ACC112 (cell line): ENCODE results near the gene BMAL1.

ENCODE experiments used
- H2AFZ ChIP-seq: fragments of 200-600 bp; sonication (generic); one replicate; pipeline ENCODE4 v1.6.0; 2017; ENCODE audit warnings: antibody characterized with exemption, low read length; ENCODE audit not compliant: unreplicated experiment
- H3K27ac ChIP-seq: fragments of 200-600 bp; sonication (generic); 2 replicates; pipeline ENCODE4 v1.5.1; 2014; ENCODE audit warnings: low read depth, mild to moderate bottlenecking, antibody characterized with exemption, low read length, moderate library complexity
- H3K27me3 ChIP-seq: fragments of 200-600 bp; sonication (generic); 2 replicates; pipeline ENCODE4 v1.6.1; 2014; ENCODE audit warnings: mild to moderate bottlenecking, antibody characterized with exemption, low read length, moderate library complexity, mixed read lengths; ENCODE audit not compliant: insufficient read depth
- H3K36me3 ChIP-seq: fragments of 200-600 bp; sonication (generic); 2 replicates; pipeline ENCODE4 v1.6.1; 2016; ENCODE audit warnings: mild to moderate bottlenecking, antibody characterized with exemption, low read length, moderate library complexity, mixed read lengths; ENCODE audit not compliant: insufficient read depth
- H3K4me1 ChIP-seq: fragments of 200-600 bp; sonication (generic); one replicate; pipeline ENCODE4 v1.6.1; 2016; ENCODE audit warnings: low read length, mixed read lengths; ENCODE audit not compliant: insufficient read depth, unreplicated experiment, control insufficient read depth
- H3K4me3 ChIP-seq: fragments of 200-600 bp; sonication (generic); 2 replicates; pipeline ENCODE4 v1.5.1; 2014; ENCODE audit warnings: mild to moderate bottlenecking, low read depth, low read length
- H3K79me2 ChIP-seq: fragments of 200-600 bp; sonication (generic); one replicate; pipeline ENCODE4 v1.6.0; 2016; ENCODE audit warnings: low read length; ENCODE audit not compliant: control insufficient read depth, unreplicated experiment, insufficient read depth

BMAL1 gene

GRCh38 chr11:13332124-13332523 lies 54.5 kb downstream of the BMAL1 start:
- H3K36me3 ChIP-seq, result no peaks in the 10 kb centered on the region
- 0 out of 2 replicates have a peak overlapping the region, but pooled peaks have one; percentile 16 for H3K4me3 ChIP-seq
- no peak overlapping the region for H2AFZ ChIP-seq
- H3K79me2 ChIP-seq, result peaks cover 5% of the 10 kb centered on the region
- no peaks in the 10 kb centered on the region for H3K27me3 ChIP-seq
- H3K27ac ChIP-seq, result peak overlapping the region; percentile 76
- H3K4me1 ChIP-seq, result peaks cover 65% of the 10 kb centered on the region

- peaks cover 75% of the 10 kb centered on the region for H3K4me1 ChIP-seq
- no peaks in the 10 kb centered on the region for H3K27me3 ChIP-seq
- H3K36me3 ChIP-seq, result no peaks in the 10 kb centered on the region
Measured at GRCh38 chr11:13333456-13333957, 55.9 kb downstream of the BMAL1 start.

DNA sequence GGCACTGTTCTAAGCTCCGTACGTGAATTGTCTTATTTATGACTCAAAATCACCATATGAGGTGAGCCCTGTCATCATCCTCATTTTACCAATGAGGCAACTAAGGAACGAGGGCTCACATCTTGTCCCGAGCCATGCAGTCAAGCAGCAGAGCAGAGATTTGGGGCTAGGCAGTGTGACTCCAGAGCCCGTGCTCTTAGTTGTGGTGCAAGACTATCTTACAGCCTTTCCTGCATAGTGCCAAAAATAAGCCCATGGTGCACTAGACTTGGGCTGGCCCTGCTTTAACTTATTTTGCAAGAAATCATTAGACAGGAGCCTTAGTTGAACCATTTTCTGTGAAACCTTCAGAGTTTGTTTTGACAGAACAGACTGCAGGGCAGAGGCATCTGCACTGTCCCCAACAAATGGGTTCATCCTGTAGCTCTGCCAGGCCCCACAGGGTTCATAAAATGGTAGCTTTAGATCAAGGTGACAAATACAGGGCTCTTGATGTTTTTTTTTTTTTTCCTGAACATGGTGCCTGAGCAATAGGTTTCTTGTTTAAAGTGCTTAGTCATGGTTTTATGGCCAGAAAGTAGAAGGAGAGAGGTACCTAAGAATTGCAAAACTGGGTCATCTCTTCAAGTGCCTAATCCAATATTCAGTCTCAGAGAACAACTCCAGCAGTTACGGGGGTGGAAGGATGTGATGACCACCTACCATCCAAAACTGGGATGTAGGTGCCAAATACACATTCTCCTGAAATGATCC lies 56.6 kb downstream of the BMAL1 start:
- H3K4me3 ChIP-seq, result no peak overlapping the region
- no peaks in the 10 kb centered on the region for H3K36me3 ChIP-seq
- no peaks in the 10 kb centered on the region for H3K27me3 ChIP-seq
- H3K27ac ChIP-seq, result peak overlapping the region; percentile 76
- no peak overlapping the region for H2AFZ ChIP-seq
- peaks cover 82% of the 10 kb centered on the region for H3K4me1 ChIP-seq
- peaks cover 10% of the 10 kb centered on the region for H3K79me2 ChIP-seq

More at GRCh38 chr11:13333456-13333957, 55.9 kb downstream of the BMAL1 start:
- H3K4me3 ChIP-seq, result no peak overlapping the region
- no peak overlapping the region for H2AFZ ChIP-seq
- peaks cover 5% of the 10 kb centered on the region for H3K79me2 ChIP-seq
- H3K27ac ChIP-seq, result peak overlapping the region; percentile 76

- Histone ChIP-seq H3K27me3 (no peaks in the 10 kb centered on the region), H3K27ac (peak overlapping the region; percentile 89), H3K79me2 (peaks cover 10% of the 10 kb centered on the region), H3K36me3 (no peaks in the 10 kb centered on the region), H3K4me1 (peaks cover 79% of the 10 kb centered on the region), H3K4me3 (no peak overlapping the region), H2AFZ (no peak overlapping the region)
Measured at GRCh38 chr11:13335319-13335718, 57.7 kb downstream of the BMAL1 start.

- Histone ChIP-seq H2AFZ (no peak overlapping the region), H3K4me1 (peaks cover 83% of the 10 kb centered on the region), H3K27ac (peak overlapping the region; percentile 89)
Measured at GRCh38 chr11:13336246-13336878, 58.8 kb downstream of the BMAL1 start.

GRCh38 chr11:13338019-13338426 lies 60.4 kb downstream of the BMAL1 start:
- Histone ChIP-seq H2AFZ (peak overlapping the region; percentile 1), H3K27me3 (no peaks in the 10 kb centered on the region), H3K79me2 (peaks cover 10% of the 10 kb centered on the region), H3K27ac (peak overlapping the region; percentile 89), H3K4me1 (peaks cover 70% of the 10 kb centered on the region), H3K4me3 (peak overlapping the region; percentile 61), H3K36me3 (no peaks in the 10 kb centered on the region)

More at GRCh38 chr11:13336246-13336878, 58.8 kb downstream of the BMAL1 start:
- Histone ChIP-seq H3K36me3 (no peaks in the 10 kb centered on the region), H3K79me2 (peaks cover 10% of the 10 kb centered on the region), H3K4me3 (peak overlapping the region; percentile 43), H3K27me3 (no peaks in the 10 kb centered on the region)

- Histone ChIP-seq H3K27me3 (no peaks in the 10 kb centered on the region), H3K36me3 (no peaks in the 10 kb centered on the region), H3K79me2 (peaks cover 10% of the 10 kb centered on the region), H3K4me3 (peak overlapping the region; percentile 61), H3K27ac (peak overlapping the region; percentile 89), H3K4me1 (peaks cover 65% of the 10 kb centered on the region), H2AFZ (peak overlapping the region; percentile 1)
Measured at GRCh38 chr11:13338427-13339069, 61.0 kb downstream of the BMAL1 start.

GRCh38 chr11:13339195-13340153 lies 61.9 kb downstream of the BMAL1 start:
- peak overlapping the region; percentile 89 for H3K27ac ChIP-seq
- H3K79me2 ChIP-seq, result peaks cover 10% of the 10 kb centered on the region
- H3K36me3 ChIP-seq, result no peaks in the 10 kb centered on the region
- peak overlapping the region; percentile 61 for H3K4me3 ChIP-seq
- H3K27me3 ChIP-seq, result no peaks in the 10 kb centered on the region
- H3K4me1 ChIP-seq, result peaks cover 56% of the 10 kb centered on the region
- no peak overlapping the region for H2AFZ ChIP-seq

GRCh38 chr11:13341026-13341425 lies 63.4 kb downstream of the BMAL1 start:
- Histone ChIP-seq H3K4me1 (peaks cover 42% of the 10 kb centered on the region), H3K27ac (no peak overlapping the region), H3K27me3 (no peaks in the 10 kb centered on the region), H3K36me3 (no peaks in the 10 kb centered on the region), H2AFZ (no peak overlapping the region), H3K4me3 (no peak overlapping the region), H3K79me2 (peaks cover 8% of the 10 kb centered on the region)

DNA sequence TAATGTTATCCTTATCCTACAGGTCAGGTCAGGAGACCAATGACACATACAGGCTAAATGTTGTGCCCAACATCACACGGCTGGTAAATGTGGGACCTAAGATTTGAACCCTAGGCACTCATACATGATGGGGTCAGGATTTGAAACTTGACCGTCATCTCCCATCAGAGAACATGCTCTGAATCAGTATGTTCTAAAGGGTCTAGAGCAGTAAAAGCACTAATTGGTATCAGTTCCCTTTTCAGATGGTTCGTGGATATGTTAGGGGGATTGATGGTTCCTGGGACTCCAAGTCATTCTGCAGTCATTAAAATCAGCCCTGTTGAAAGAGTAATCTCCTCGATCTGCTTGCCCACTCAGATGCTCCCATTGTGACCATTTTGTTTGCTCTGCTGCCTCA lies 65.5 kb downstream of the BMAL1 start:
- Histone ChIP-seq H3K27me3 (no peaks in the 10 kb centered on the region), H2AFZ (no peak overlapping the region), H3K4me1 (peaks cover 24% of the 10 kb centered on the region), H3K79me2 (peaks cover 5% of the 10 kb centered on the region), H3K4me3 (no peak overlapping the region), H3K27ac (no peak overlapping the region), H3K36me3 (no peaks in the 10 kb centered on the region)
